Esophagus muscularis mucosa (tissue), 3 donors: ENCODE data around the gene GRIN2B.

Experiments used
- CTCF ChIP-seq, 3 experiments: fragments of 200-600 bp in 2 of 3; fragments of 450-650 bp in 1 of 3; sonication (generic) in 2 of 3; IDR thresholded peaks; one replicate each; pipeline ENCODE4 v1.5.1; 2017 to 2019; ENCODE audit warnings: antibody characterized with exemption in 3 of 3, mild to moderate bottlenecking in 2 of 3, moderate library complexity in 1 of 3
- POLR2A ChIP-seq: fragments of 450-650 bp; IDR thresholded peaks from one replicate; pipeline ENCODE4 v1.6.1; 2017; ENCODE audit warnings: antibody characterized with exemption, moderate library complexity, mild to moderate bottlenecking, low read depth

GRCh38 chr12:13981296-13981962, at the start of gene GRIN2B:
- TF ChIP-seq CTCF (IDR thresholded peaks at IDR 0.05) (no peak), POLR2A (no peak)
